ENCODE data around the gene ACTN4. TPM values are rescaled to one million over a fixed set of nuclear protein-coding genes. Genes with fewer than 3 reads are reported as not detected.

The ACTN4 gene
- total RNA-seq, 2 experiments from 2014 or later: 160 to 171 TPM

DNA sequence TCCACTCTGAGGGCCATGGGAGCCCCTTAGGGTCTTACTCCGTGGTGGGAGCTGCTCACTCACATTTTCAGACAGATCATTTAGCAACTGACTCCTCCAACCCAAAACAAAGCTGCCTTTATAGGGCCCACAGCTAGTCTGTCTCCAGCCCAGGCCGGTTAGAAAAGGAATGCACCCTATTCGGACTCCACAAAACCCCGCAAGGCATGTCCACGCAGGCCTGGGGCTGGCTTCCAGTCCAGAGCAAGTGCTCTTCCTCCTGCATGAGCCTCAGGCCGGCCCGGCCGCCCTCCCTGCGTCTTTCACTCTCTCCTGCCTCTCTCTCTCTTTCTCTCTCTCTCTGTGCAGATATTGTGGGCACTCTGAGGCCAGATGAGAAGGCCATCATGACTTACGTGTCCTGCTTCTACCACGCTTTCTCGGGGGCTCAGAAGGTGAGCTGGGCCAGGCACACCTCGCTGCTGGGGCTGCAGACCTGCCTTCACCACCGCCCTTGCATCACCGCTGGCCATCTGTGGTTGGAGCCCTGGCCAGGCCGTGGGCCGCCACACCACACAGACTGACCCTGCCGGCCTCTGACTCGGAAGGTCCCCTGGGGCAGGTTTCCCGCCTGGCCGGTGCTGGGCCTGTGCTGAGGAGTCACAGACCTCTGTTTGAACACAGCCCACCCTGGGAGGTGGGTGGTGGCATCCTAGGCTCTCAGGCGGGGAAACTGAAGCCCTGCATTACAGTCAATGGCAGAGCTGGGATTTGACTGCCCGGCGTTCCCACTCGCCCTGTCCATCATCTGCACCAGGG is 63.7 kb downstream of the ACTN4 start:
- peaks cover 4% of the 10 kb centered on the region for H3K36me3 Mint-ChIP-seq
- DNase-seq: no peak

DNA sequence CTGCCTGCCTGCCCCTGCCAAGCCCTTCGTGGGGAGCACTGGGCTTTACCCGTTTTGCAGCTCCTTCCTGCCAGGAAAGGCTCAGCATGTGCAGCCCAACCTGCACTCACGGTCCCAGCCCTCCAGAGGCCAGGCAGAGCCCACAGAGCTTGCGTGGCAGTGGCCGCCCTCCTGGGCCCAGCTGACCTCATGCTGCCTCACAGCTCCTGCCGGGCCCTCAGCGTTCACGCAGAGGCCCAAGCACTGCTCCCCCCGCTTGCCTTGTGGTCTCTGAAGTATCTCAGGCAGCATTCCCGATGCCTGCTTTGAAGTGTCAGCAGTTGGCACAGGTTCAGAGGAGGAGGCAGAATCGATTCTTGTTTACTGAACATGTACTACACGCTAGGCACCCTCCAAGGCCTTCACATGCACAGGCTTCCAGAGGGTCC is 64.3 kb downstream of the ACTN4 start:
- no peaks in the 10 kb centered on the region for H3K4me1 Mint-ChIP-seq
- no peak overlapping the region for H3K27ac Mint-ChIP-seq
- no peak for DNase-seq
- no peak overlapping the region for H3K4me3 Mint-ChIP-seq
- H3K27me3 Mint-ChIP-seq: no peaks in the 10 kb centered on the region
- no peaks in the 10 kb centered on the region for H3K9me3 Mint-ChIP-seq
- peaks cover 4% of the 10 kb centered on the region for H3K36me3 Mint-ChIP-seq

More for the DNA sequence above, 63.7 kb downstream of the ACTN4 start:
- Mint-ChIP-seq H3K4me3 (no peak overlapping the region), H3K27ac (no peak overlapping the region), H3K4me1 (no peaks in the 10 kb centered on the region), H3K9me3 (no peaks in the 10 kb centered on the region), H3K27me3 (no peaks in the 10 kb centered on the region)

DNA sequence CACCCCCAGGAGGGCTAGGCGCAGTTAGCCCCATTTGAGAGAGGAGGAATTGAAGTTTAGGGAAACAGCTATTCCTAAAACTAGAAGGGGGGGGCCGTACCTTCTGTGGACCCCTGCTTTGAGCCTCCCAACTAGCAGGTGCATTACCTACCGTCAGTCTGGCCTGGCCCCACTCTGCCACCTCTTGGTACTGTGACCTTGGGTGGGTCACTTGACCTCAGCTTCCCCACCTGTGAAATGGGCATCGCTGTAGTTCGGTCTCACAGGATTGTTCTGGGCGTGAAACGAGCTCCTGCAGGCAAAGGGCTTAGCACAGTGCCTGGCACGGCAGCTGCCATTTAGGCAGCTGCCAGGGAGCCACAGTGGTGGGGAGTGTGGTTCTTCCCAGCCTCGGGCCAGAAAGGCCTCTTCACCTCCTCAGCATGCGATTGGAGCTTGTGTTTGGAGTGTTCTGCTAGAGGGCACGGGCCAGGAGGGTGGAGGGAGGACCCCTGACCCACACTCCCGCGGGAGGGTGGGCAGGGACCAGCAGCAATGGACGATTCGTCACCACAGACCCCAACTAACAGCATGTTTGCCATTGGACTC is 64.8 kb downstream of the ACTN4 start:
- H3K9me3 Mint-ChIP-seq: no peaks in the 10 kb centered on the region
- peaks cover 4% of the 10 kb centered on the region for H3K36me3 Mint-ChIP-seq
- no peak for DNase-seq
- no peaks in the 10 kb centered on the region for H3K27me3 Mint-ChIP-seq
- H3K4me1 Mint-ChIP-seq: no peaks in the 10 kb centered on the region
- no peak overlapping the region for H3K27ac Mint-ChIP-seq
- H3K4me3 Mint-ChIP-seq: no peak overlapping the region

DNA sequence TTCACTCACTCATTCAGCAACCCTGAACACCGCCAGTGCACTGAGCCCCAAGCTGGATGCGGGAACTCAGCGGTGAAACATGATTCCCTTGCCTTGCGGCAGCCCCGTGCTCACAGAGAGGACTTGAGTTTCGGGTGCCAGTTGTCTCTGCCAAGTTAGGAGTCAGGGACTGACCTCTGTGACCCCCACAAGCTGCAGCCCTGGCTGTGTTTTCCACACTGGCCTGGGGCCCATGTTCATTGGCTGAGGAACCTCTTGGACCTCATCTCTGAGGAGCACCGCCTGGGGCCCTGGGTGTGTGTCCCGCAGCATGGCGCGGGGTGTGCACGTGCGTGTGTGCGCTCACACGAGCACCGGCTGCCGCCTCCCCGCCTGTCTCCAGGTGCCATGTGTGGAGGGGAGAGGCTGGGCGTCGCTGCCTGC is 65.8 kb downstream of the ACTN4 start:
- no peak overlapping the region for H3K27ac Mint-ChIP-seq
- no peaks in the 10 kb centered on the region for H3K9me3 Mint-ChIP-seq
- H3K36me3 Mint-ChIP-seq: peaks cover 4% of the 10 kb centered on the region
- no peaks in the 10 kb centered on the region for H3K4me1 Mint-ChIP-seq
- no peak for DNase-seq
- H3K4me3 Mint-ChIP-seq: no peak overlapping the region
- no peaks in the 10 kb centered on the region for H3K27me3 Mint-ChIP-seq

DNA sequence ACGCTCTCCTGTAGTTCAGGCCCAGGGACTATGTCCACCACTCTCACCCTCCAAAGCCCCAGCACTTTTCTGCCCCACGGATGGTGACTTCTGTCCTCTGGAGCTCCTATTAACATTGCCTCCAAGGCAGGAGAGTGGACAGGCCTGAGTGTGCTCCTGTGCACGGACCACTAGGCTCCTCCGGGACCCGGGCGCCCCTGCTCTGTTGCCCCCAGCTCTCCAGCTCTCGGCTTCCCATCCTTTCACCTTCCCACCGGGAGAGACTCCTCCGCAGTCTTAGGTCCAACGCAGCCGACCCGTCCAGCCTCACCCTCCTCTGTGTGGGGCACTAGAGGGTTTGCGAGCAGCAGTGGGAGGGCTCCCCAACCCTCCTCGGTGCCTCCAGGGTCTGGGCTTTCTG is 66.4 kb downstream of the ACTN4 start:
- H3K4me1 Mint-ChIP-seq: no peaks in the 10 kb centered on the region
- H3K9me3 Mint-ChIP-seq: no peaks in the 10 kb centered on the region
- peaks cover 7% of the 10 kb centered on the region for H3K36me3 Mint-ChIP-seq
- no peak for DNase-seq
- H3K27ac Mint-ChIP-seq: no peak overlapping the region
- no peak overlapping the region for H3K4me3 Mint-ChIP-seq
- H3K27me3 Mint-ChIP-seq: no peaks in the 10 kb centered on the region

DNA sequence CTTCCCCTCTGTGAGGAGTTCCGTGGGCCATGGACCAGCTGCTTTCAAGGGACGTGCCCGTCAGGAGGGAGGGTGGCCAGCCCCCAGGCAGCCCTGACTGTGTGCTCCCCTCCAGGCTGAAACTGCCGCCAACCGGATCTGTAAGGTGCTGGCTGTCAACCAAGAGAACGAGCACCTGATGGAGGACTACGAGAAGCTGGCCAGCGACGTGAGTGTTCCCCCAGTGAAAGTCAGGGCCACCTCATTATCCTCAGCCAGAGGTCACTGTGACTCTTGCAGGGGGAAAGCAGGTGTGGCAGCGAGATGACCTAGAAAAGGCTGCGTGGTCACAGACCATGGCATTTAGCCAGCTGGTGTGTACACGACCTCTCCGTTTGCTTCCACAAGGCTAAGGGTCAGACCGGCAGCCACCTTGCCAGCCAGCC is 66.9 kb downstream of the ACTN4 start:
- no peaks in the 10 kb centered on the region for H3K4me1 Mint-ChIP-seq
- no peak overlapping the region for H3K4me3 Mint-ChIP-seq
- no peaks in the 10 kb centered on the region for H3K27me3 Mint-ChIP-seq
- H3K27ac Mint-ChIP-seq: no peak overlapping the region
- no peaks in the 10 kb centered on the region for H3K9me3 Mint-ChIP-seq
- peaks cover 7% of the 10 kb centered on the region for H3K36me3 Mint-ChIP-seq
- DNase-seq: no peak

DNA sequence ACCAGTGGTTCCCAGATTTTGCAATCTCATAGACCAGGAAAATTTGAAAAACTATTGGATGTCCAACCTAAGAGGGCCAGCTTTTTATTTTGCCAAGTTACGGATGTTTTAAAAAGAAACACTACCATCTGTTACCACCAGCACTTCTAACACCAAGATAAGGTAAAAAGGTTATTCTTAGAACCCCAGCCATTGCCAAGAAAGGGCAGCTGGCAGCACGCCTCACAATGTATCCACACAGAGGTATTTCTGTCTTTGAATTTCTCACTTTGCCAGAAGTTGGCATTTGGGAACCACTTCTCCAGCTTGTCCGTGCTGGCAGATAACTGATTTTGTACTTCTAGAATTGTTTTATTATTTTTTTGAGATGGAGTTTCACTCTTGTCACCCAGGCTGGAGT is 68.1 kb downstream of the ACTN4 start:
- Mint-ChIP-seq H3K9me3 (no peaks in the 10 kb centered on the region), H3K27me3 (no peaks in the 10 kb centered on the region), H3K4me3 (no peak overlapping the region), H3K36me3 (peaks cover 6% of the 10 kb centered on the region), H3K4me1 (no peaks in the 10 kb centered on the region), H3K27ac (no peak overlapping the region)
- DNase-seq: no peak

DNA sequence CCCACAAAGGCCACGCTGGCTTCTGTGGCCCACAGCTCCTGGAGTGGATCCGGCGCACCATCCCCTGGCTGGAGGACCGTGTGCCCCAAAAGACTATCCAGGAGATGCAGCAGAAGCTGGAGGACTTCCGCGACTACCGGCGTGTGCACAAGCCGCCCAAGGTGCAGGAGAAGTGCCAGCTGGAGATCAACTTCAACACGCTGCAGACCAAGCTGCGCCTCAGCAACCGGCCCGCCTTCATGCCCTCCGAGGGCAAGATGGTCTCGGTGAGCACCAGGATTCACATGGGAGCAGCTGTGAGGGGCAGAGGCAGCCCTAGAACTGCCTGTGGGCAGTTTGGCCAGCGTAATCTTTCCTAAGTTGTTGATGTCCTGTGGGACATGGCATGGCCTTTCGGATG is 69.6 kb downstream of the ACTN4 start:
- no peaks in the 10 kb centered on the region for H3K9me3 Mint-ChIP-seq
- no peaks in the 10 kb centered on the region for H3K27me3 Mint-ChIP-seq
- H3K36me3 Mint-ChIP-seq: peaks cover 6% of the 10 kb centered on the region
- DNase-seq: no peak
- no peaks in the 10 kb centered on the region for H3K4me1 Mint-ChIP-seq
- no peak overlapping the region for H3K4me3 Mint-ChIP-seq
- no peak overlapping the region for H3K27ac Mint-ChIP-seq

DNA sequence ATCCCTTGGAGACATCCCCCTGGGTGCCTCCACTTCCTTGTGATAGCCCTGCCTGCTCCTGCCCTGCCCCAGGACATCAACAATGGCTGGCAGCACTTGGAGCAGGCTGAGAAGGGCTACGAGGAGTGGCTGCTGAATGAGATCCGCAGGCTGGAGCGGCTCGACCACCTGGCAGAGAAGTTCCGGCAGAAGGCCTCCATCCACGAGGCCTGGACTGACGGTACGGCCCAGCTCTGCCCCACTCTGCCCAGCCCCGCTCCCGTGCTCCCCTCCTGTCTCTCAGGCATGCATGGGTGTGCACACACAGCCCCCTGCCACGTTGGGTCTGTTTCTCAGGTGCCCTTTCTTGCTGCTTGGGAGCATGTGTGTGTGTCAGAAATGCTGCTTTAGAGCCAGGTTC is 70.4 kb downstream of the ACTN4 start:
- Mint-ChIP-seq H3K27ac (no peak overlapping the region), H3K27me3 (no peaks in the 10 kb centered on the region), H3K36me3 (peaks cover 6% of the 10 kb centered on the region), H3K9me3 (no peaks in the 10 kb centered on the region), H3K4me3 (no peak overlapping the region), H3K4me1 (no peaks in the 10 kb centered on the region)
- no peak for DNase-seq

DNA sequence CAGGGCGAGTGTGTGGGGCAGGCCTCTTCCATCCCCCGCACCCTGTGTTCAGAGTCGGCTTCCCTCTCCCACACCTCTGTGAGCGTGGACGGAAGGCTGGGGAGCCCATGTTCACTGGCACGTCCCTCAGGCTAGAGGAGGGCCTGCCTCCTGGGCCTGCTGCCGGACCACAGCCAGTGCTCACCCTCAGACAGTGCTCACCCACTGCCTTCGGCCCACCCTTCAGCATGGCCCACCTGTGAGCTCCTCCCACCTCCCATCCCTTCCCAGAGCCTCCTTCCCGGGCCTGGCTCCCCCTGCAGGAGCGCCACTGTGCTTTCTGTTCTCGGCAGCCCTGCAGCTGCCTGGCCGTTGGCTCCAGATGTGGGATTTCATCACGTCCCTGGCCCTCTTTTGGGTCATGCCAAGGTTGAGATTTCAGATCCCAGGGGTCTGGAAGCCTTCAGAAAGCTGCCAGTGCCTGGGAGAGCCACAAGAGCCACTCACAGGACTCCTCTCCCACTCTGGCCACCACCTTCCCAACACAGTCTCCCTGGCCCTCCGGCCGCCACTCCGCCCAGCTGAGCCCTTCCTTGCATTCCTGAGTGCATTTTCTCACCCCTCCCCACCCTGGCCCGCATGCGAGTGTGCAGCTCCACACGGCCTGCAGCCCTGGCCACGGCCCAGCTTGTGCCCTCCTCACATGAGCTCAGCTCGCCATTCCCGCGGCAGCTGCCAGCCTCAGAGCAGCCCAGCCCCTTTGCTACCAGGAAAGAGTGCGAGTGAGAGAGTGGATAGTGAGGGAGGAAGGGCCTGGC is 71.5 kb downstream of the ACTN4 start:
- Mint-ChIP-seq H3K9me3 (no peaks in the 10 kb centered on the region), H3K4me1 (no peaks in the 10 kb centered on the region), H3K36me3 (peaks cover 5% of the 10 kb centered on the region), H3K27me3 (no peaks in the 10 kb centered on the region), H3K4me3 (no peak overlapping the region), H3K27ac (peak overlapping the region; percentile 48)
- DNase-seq: no peak

DNA sequence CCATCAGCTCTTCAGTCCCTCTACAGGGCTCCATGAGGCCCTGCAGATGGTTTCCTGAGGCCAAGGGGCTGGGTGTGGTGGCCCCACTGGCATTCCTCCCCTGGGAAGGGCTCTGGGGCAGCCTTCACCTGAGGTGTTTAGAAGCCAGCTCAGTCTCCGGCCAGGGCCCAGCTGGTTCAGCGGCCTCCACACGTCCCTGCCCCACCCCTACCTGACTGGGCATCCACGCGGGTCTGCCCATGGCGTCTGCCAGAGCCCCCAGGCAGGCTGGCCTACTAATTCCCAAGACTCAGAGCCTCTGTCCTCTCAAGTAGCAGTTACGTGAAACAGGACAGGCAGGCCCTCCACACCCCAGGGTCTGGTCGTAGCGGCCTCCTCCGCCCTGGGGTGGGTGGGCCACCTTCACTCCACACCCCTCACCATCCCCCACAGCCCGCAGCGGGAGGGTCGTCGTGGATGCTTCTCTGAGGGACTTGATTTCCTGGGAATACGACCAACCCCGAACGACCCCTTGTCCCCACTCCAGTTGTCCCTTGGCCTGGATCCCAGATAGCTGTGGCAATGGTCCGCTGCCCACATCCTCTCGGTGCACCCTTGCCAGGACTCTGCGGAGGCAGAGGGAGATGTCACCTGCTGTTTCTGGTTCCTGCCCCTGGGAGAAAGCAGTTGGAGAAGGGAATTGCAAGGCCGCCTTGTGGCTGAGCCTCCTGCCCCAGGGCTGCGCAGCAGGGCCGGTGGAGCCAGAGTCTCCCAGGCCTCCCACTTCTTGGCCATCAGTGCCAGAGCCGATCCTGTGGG is 72.5 kb downstream of the ACTN4 start:
- no peaks in the 10 kb centered on the region for H3K9me3 Mint-ChIP-seq
- peaks cover 3% of the 10 kb centered on the region for H3K36me3 Mint-ChIP-seq
- no peaks in the 10 kb centered on the region for H3K4me1 Mint-ChIP-seq
- no peak overlapping the region for H3K4me3 Mint-ChIP-seq
- no peaks in the 10 kb centered on the region for H3K27me3 Mint-ChIP-seq
- no peak for DNase-seq
- no peak overlapping the region for H3K27ac Mint-ChIP-seq

DNA sequence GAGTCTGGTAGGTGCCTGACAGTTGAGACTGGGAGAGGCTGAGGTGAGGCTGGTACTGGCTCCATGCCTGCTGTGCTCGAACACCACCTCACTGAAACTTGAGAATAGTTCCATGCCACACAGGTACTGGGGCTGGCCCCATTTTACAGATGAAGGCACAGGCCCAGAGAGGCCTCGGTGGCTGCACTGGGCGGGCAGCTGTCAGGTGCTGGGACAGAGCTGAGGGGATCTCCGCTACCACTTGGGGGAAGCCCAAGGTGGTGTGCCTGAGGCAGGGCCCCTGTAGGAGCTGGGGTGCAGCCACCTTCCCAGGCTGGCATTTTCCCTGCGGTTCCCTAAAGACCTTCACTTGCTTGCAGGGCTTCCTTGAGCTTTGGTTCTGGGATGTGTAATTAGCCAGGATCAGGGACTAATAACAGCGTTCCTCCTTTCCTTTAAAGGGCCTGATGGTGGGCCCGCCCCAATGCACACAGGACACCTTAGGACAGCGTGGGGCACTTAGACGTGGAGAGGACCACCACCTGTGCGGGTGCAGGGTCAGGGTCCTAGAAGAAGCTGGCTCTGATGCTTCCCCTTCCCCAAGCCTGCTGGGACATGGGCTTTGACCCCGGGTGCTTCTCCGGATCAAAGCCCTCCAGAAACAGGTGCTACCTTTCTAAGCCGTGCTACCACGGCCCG is 73.2 kb downstream of the ACTN4 start:
- no peak for DNase-seq
- H3K27me3 Mint-ChIP-seq: no peaks in the 10 kb centered on the region
- H3K27ac Mint-ChIP-seq: no peak overlapping the region
- H3K9me3 Mint-ChIP-seq: no peaks in the 10 kb centered on the region
- H3K4me1 Mint-ChIP-seq: no peaks in the 10 kb centered on the region
- no peak overlapping the region for H3K4me3 Mint-ChIP-seq
- H3K36me3 Mint-ChIP-seq: peaks cover 3% of the 10 kb centered on the region

DNA sequence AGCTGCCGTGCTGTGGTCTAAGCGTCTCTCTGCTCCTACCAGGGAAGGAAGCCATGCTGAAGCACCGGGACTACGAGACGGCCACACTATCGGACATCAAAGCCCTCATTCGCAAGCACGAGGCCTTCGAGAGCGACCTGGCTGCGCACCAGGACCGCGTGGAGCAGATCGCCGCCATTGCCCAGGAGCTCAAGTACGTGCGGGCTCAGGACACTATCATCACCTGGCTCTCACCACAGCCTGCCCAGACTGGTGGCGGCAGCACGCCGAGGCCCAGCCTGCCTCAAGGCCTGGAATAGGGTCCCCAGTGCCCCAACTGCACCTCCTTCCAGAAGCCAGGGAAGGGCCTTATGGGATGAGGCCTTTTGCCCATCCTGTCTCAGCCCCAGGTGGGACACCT is 74.0 kb downstream of the ACTN4 start:
- DNase-seq: no peak
- peaks cover 3% of the 10 kb centered on the region for H3K4me1 Mint-ChIP-seq
- peaks cover 5% of the 10 kb centered on the region for H3K36me3 Mint-ChIP-seq
- H3K27ac Mint-ChIP-seq: no peak overlapping the region
- H3K27me3 Mint-ChIP-seq: no peaks in the 10 kb centered on the region
- no peak overlapping the region for H3K4me3 Mint-ChIP-seq
- no peaks in the 10 kb centered on the region for H3K9me3 Mint-ChIP-seq

DNA sequence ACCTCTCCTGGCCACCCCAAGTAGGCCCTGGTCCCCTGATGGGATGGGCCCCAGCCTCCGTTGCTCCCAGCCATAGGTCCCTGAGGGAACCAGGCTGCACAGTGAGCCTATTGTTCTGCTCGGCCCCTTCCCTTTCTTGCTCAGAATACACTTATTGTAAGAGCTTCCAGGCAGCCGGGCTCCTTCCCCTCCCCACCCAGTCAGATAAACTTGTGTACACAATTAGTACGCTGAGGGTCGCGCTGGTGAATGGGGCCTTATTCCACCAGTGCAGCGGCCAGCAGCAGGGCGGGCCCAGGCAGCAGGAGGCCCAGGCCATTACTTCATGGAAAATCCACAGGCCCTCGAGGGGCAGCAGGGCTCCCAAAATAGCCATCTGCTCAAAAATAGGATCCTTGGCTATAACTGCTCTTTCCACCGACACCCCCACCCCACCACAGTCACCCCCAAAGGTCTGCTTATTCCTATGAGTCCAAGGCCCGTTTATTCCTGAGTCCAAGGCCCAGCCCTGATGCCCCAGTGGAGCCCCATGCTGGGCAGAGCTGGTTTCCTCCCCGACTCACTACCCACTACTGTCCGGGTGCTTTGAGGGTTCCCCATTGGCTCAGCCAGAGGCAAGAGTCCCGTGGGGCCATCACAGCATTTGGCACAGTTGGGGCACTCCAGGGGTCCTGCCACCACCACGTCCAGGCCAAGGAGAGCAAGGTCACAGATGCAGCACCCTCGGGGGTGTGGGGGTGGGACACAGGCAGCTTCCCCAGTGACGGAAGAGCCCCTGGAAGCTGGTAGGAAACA is 74.7 kb downstream of the ACTN4 start:
- no peak overlapping the region for H3K4me3 Mint-ChIP-seq
- no peaks in the 10 kb centered on the region for H3K27me3 Mint-ChIP-seq
- peaks cover 7% of the 10 kb centered on the region for H3K4me1 Mint-ChIP-seq
- no peak overlapping the region for H3K27ac Mint-ChIP-seq
- DNase-seq: no peak
- H3K36me3 Mint-ChIP-seq: peaks cover 5% of the 10 kb centered on the region
- no peaks in the 10 kb centered on the region for H3K9me3 Mint-ChIP-seq
